ENCODE data around the gene ITGB5.

Gene ITGB5

DNA sequence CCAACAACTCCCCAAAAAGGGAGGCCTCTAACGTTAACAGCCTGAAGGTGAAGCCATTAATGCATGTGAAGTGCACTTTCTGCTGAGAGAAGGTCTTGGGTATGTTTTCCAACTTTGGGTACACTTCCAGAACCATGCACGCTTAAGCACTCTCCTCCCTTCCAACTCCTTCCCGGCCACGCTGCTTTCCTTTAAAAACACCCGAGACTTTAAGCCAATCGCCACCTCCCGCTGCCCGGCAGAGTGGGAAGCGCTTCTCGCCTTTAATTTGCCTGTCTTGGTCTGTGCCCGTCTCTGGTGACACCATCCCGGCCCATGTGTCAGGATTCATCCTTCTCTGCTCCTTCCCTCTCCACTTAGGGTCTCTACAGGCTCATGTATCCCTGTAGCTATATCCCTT is 35.3 kb downstream of the ITGB5 start:
- TF ChIP-seq, protein P1, sequence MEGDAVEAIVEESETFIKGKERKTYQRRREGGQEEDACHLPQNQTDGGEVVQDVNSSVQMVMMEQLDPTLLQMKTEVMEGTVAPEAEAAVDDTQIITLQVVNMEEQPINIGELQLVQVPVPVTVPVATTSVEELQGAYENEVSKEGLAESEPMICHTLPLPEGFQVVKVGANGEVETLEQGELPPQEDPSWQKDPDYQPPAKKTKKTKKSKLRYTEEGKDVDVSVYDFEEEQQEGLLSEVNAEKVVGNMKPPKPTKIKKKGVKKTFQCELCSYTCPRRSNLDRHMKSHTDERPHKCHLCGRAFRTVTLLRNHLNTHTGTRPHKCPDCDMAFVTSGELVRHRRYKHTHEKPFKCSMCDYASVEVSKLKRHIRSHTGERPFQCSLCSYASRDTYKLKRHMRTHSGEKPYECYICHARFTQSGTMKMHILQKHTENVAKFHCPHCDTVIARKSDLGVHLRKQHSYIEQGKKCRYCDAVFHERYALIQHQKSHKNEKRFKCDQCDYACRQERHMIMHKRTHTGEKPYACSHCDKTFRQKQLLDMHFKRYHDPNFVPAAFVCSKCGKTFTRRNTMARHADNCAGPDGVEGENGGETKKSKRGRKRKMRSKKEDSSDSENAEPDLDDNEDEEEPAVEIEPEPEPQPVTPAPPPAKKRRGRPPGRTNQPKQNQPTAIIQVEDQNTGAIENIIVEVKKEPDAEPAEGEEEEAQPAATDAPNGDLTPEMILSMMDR (IDR thresholded peaks at IDR 0.05; ENCODE audit: insufficient read depth, low read length, missing control alignments) = no peak
- ChIA-PET POLR2A (no interaction called here), CTCF (interaction anchor here (1.0 to 1.8 kb wide), 3 partner anchors 34 to 64 kb away, joined by 3 to 5 read pairs (median 3); no protein-coding TSS in a partner anchor)
- H3K4me3 ChIP-seq (ENCODE audit: low read depth, low read length) = no peak overlapping the region
- no peak for DNase-seq (ENCODE audit: low read depth, low spot score)

DNA sequence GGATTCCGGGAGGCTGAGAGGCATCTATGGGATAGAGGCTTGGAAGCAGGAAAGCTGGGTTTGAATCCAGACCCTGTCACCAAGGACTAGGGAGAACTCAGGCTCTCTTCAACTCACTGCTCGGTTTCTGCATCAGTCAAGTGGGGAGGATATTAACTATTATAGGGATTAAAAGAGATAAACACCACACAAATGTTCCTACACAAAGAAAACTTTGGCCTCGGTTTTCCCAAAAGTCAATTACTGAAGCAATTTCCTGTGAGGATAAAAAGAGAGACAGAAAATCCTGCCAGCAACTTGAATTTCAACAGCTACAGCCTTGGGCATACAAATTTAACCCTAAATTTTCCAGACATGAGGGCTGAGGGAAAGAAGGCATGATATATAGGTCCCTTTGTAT is 36.0 kb downstream of the ITGB5 start:
- ChIA-PET CTCF (interaction anchor here (1.5 to 1.8 kb wide), 2 partner anchors 35 to 50 kb away, joined by 3 to 5 read pairs; no protein-coding TSS in a partner anchor), POLR2A (no interaction called here)
- H3K4me3 ChIP-seq (ENCODE audit: low read depth, low read length) = no peak overlapping the region
- TF ChIP-seq, protein P1 (IDR thresholded peaks at IDR 0.05; ENCODE audit: insufficient read depth, low read length, missing control alignments) = no peak
- no peak for DNase-seq (ENCODE audit: low read depth, low spot score)

DNA sequence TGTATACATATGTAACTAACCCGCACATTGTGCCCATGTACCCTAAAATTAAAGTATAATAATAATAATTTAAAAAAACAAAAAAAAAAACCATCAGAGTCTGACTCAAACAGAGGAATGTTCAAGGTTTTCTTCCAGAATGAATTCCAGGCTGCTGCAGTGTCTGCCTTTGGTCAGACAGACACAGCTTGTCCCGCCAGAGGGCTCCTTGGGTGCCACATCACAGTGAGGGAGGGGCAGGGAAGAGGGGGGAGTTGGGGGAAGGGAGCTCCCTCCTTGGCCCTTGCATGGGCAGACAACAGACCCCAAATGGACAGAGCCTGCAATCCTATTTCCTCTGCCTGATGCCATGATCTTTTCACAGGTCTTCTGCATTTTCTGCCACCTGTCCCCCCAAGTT is 36.5 kb downstream of the ITGB5 start:
- POLR2A ChIA-PET = no interaction called here
- H3K4me3 ChIP-seq (ENCODE audit: low read depth, low read length) = no peak overlapping the region
- no peak for DNase-seq (ENCODE audit: low read depth, low spot score)
- TF ChIP-seq, protein P1 (IDR thresholded peaks at IDR 0.05; ENCODE audit: insufficient read depth, low read length, missing control alignments) = peak; percentile 41
- CTCF ChIA-PET = interaction anchor here (1.8 kb wide), 1 partner anchor 50 kb away, joined by 5 read pairs; no protein-coding TSS in a partner anchor

DNA sequence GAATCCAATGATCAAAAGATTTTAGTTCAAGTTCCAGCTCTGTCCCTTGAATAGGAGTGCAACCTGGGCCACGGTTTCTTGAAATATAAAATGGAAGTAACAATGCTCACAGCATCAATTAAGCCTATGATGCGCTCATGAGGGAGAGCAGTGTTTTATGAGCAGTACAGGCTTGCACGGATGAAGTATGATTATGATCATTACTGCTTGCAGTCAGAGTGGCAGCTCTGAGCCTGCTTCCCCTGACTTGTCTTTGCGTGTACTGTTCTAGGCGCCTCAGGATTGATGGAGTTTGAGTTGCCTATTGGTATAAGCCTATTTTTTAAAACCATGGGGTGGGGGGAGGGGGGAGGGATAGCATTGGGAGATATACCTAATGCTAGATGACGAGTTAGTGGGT is 37.0 kb downstream of the ITGB5 start:
- POLR2A ChIA-PET = no interaction called here
- TF ChIP-seq, protein P1 (IDR thresholded peaks at IDR 0.05; ENCODE audit: insufficient read depth, low read length, missing control alignments) = no peak
- H3K4me3 ChIP-seq (ENCODE audit: low read depth, low read length) = no peak overlapping the region
- no peak for DNase-seq (ENCODE audit: low read depth, low spot score)
- CTCF ChIA-PET = interaction anchor here (1.1 to 1.8 kb wide), 2 partner anchors 50 to 51 kb away, joined by 3 to 5 read pairs; no protein-coding TSS in a partner anchor

DNA sequence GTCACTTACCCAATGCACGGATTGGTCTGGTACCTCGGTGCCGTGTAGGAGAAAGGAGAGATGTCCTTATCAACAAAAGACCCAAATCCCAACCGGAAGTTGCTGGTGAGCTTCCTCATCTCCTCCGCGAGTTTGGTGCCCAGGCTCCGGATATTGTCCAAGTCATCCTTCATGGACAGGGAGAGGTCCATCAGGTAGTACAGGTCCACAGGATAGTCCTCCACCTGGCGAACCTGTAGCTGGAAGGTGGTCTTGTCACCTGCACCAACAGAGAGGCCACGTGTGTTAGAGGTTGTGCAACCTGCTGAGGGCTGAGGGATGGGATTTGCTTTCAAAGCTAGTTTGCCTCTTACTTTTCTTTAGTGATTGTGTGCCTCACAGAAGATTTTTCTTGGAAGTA is 38.9 kb downstream of the ITGB5 start:
- no peak for DNase-seq (ENCODE audit: low read depth, low spot score)
- TF ChIP-seq, protein P1 (IDR thresholded peaks at IDR 0.05; ENCODE audit: insufficient read depth, low read length, missing control alignments) = no peak
- CTCF ChIA-PET = interaction anchor here (1.0 kb wide), 1 partner anchor 21 kb away, joined by 3 read pairs; no protein-coding TSS in a partner anchor
- POLR2A ChIA-PET = no interaction called here
- no peak overlapping the region for H3K4me3 ChIP-seq (ENCODE audit: low read depth, low read length)

DNA sequence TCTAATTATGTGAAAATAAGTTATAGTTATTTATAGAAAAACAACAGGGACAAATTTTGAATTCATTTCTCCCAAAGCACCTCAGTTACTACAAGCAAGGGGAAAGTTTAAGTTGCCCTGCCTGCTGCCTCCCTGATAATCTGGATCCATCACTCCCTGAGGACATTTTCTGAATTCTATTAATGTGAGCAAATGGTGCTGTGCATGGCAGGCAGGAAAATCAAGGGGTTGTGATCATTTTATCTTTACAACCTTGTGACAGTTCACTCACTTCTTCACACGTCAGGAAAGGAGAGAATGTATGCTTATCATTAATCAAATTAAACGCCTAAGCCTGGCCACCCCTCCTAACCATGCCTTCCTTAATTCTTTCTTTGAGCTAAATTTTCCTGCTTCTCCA is 39.3 kb downstream of the ITGB5 start:
- ChIA-PET POLR2A (no interaction called here), CTCF (interaction anchor here (1.0 kb wide), 1 partner anchor 21 kb away, joined by 3 read pairs; no protein-coding TSS in a partner anchor)
- no peak for DNase-seq (ENCODE audit: low read depth, low spot score)
- TF ChIP-seq, protein P1 (IDR thresholded peaks at IDR 0.05; ENCODE audit: insufficient read depth, low read length, missing control alignments) = no peak
- H3K4me3 ChIP-seq (ENCODE audit: low read depth, low read length) = no peak overlapping the region

All from AG04449 (cell line).